GM21515 (cell line): ENCODE measurements around the gene PFKFB3.
"Not testable (repeated sequence)": the region's sequence is repeated elsewhere in the genome, so short reads cannot be mapped to it uniquely, and the experiment has no call there.

ENCODE experiments used
- ATAC-seq: cut with Tn5 transposase; IDR thresholded peaks from one replicate; pipeline ENCODE4 v1.9.1; 2021; ENCODE audit not compliant: unreplicated experiment

Gene PFKFB3

DNA sequence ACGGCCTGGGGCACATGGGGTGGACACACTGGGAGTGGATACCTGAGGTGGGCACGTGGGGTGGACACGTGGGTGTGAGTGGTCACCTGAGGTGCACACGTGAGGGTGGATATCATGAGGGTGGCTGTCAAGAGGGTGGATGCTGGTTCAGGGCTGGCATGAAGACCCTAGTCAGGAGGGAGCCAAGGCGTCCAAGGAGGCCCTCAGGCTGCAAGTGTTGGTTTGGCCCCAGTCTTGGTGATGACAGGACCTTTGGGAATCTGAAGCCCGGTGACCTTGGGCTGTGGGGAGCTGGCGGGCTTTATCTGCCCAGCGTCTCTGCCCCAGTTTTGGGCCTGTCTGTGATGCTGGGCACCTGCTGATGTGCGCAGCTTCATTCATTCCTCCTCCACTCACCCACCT lies 24.9 kb upstream of the PFKFB3 start:
- ATAC-seq, result no peak

DNA sequence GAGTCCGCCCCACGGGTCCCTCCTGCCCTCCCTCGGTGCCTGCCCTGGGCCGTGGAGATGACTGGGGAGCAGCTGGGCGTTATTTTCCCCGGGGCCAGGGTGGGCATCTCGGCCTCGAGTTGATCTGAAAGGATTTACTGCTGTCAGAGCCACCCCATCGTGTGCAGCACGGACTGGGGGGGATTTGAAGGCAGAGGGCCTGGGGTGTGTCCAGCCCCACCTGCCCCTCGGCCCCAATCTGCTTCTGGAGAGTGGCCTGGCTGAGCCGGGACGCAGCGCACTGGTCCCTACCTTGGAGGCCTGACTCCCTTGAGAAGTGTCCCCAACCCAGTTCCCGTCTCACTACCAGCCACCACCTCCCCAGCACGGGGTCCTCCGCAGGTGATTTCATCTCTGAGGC lies 24.2 kb upstream of the PFKFB3 start:
- ATAC-seq, result no peak

DNA sequence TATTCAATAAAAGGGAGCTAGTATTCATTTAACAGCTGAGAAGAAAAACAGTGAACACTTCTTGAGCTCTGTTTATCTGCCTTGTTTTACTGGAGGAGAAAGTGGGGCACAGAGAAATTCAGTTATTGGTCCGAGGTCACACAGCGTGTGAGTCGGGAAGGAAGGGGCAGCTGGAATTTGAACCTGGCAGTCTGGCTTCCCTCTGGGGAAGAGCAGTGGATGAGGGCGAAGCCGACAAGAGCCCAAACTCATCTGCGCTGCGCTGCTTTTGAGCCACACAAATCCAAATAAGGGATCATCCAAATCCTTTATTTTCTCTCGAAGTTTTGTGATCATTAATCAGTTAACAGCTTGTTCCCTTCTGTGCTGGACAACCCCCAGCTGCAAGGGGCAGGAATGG lies 23.7 kb upstream of the PFKFB3 start:
- ATAC-seq, result no peak

DNA sequence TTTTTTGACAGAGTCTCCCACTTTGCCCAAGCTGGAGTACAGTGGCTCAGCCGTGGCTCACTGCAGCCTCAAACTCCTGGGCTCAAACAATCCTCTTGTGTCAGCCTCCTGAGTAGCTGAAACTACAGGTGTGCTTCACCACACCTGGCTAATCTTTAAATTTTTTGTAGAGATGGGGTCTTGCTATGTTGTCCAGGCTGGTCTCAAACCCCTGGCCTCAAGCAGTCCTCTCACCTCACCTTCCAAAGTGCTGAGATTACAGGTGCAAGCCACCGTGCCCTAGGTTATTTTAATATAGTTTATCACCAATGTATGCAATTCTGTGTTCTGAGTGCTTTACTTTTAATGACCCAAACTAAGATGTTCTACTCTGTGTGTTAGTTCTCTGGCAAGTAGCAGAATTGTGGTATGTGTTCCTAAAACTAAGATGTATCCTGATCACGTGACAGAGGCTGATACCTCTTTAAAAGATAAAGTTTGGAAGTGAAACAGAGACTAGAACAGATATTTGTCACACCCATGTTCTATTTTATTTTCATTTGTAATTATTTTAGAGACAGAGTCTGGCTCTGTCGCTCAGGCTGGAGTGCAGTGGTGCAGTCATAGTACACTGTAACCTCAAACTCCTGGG lies 22.1 kb upstream of the PFKFB3 start:
- ATAC-seq, result no peak

DNA sequence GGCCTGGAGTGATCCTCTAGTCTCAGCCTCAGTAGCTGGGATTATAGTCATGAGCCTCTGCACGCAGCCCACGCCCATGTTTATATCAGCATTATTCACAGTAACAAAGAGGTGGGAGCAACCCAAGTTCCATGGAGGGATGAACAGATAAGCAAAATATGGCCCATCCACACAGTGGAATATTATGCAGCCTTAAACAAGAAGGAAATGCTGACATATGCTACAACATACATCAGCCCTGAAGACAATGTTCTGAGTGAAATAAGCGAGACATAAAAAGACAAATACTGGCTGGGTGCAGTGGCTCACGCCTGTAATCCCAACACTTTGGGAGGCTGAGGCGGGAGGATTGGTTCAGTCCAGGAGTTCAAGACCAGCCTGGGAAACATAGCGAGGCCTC lies 21.5 kb upstream of the PFKFB3 start:
- no peak for ATAC-seq

DNA sequence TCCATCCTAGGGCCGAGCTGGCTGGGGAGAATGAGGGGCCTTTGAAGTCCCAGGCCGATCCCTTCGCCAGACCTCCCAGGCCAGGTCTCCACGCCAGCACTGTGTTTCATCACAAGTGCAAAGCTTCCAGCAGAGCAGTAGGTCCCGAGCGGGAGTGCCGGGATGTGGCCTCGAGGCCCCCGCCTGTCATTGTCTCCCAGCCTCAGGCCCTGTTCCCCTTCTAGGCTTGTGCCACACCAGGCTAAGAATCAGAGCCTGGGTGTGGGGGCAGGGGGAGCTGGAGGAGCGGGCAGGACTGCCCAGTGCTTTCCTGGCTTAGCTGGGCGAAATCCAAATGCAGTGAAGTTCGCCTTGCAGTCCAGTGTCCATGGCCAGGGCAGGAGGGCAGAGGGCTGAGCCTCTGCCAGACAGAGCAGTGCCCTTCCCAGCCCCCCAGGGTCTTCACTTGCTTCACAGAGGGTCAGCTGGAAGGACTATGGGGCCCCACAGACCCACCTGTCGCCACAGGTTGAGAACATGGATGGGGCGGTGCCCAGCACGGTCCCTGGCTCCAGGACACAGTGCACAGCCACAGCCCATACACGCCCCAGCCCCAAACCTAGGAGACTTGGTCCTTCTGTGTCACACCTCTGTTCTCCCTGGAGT lies 20.2 kb upstream of the PFKFB3 start:
- no peak for ATAC-seq

DNA sequence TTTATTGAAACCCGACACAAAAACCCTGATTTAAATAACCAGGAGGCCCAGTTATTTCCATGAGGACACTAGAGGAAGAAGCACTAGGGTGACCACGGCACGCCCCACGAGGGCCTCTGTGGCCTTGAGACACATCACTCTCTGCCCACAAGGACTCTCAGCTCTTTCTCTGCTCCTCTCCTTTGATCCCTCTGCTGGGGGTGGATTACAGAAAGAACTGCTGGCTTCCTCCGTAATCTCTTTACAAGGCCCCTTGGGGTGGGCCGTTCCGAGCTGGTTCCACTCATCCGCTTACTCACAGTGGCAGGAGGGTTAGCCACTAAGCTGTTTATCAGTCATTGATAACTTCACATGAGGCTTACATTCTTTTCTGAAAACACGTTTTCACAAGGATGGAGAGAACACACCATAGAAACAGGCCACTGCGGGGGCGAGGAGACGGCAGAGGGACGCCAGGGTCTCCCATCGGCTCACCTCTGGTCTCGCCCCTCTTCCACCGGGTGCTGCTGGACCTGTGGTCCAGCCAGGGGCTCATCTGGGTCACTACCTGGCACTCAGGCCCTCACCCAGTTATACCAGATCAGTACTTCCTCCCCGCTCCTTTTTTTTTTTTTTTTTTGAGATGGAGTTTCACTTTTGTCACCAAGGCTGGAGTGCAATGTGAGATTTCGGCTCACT lies 17.6 kb upstream of the PFKFB3 start:
- no peak for ATAC-seq

DNA sequence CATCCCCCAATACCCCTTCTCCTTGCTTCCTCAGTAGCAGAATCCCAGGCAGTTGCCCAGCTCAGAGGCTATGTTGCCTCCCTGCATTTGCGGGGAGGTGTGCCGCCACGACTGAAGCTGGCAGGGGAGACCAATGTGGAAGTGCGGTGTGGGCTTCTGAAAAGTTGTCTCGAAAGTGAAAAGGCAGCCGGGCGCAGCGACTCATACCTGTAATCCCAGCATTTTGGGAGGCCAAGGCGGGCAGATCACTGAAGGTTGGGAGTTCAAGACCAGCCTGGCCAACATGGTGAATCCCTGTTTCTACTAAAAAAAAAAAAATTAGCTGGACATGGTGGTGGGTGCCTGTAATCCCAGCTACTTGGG lies 15.9 kb upstream of the PFKFB3 start:
- ATAC-seq, result no peak

DNA sequence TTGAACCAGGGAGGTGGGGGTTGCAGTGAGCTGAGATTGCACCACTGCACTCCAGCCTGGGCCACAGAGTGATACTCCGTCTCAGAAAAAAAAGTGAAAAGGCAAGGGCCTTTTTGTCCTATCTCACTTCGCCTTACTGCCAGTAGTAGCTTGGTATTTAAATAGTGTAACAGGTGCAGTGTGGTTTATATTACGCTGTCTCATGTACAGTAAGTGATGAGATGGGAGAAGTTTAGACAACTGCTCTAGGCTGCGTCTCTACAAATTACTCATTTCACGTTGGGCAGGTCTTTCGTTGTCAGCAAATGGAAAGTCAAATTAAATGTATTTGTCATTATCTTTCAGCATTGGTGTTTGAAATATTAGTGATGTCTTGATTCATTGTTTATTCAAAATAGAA lies 15.5 kb upstream of the PFKFB3 start:
- peak; percentile 72 for ATAC-seq

DNA sequence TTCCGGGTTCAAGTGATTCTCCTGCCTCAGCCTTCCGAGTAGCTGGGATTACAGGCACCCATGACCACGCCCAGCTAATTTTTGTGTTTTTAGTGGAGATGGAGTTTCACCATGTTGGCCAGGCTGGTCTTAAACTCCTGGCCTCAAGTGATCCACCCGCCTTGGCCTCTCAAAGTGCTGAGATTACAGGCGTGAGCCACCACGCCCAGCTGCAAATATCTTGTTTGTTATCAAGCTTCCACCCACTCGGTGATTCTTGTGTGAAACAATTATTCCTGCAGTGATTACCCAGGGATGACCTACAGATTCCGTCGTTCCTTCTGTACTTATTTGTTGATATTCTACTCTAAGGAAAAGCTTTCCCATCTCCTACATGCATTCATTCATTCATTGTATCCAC lies 12.7 kb upstream of the PFKFB3 start:
- ATAC-seq, result not testable (repeated sequence)

DNA sequence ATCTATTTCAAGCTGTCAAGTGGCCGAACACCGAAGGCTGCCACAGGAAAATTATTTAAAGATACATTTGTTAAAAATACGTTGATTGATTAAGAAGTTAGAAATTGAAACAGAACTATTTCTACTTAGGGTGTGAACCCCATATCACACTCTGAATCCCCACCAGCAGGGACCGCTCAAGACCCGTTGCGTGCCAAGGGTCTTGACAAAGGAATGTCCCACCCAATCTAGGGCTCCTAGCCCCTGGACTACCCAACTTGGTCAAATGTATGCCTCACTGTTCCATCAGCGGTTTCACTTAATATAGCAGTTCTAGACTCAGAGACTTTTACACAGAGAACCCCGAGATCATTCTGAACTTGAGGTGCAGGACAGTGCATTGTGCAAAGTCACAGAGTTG lies 11.6 kb upstream of the PFKFB3 start:
- ATAC-seq, result no peak

DNA sequence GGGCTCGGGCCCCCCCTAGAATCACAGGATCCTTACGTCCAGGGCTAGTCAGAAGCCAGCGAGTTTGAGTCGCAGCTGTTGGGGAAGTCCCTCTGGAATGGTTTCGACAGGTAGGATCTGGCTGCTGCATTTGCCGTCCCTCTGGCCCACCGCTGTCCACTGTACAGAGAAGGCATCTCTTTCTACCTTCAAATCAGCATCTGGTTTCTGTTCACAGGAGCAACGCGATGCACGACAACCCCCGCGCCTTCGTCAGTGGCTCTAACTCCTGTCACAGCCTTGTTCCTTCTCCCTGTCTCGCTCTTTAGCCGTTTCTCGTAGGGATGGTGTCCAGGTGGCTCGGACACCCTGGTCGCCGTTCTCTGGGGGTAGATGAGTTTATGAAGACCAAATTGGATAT lies 11.2 kb upstream of the PFKFB3 start:
- no peak for ATAC-seq

DNA sequence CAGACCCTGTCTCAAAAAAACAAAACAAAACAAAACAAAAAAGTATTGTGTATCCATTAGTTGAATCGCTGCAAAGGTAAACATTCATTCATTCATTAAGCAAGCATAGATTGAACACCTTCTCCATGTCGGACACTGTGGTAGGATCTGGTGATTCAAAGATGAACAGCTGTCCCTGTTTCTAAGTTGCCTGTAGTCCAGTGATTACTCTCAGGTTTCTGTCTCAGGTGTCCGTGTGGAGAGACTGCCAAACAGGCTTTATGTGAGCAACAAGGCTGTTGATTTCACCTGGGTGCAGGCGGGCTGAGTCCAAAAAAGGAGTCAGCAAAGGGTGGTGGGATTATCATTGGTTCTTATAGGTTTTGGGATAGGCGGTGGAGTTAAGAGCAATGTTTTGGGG lies 9.4 kb upstream of the PFKFB3 start:
- ATAC-seq, result not testable (repeated sequence)

DNA sequence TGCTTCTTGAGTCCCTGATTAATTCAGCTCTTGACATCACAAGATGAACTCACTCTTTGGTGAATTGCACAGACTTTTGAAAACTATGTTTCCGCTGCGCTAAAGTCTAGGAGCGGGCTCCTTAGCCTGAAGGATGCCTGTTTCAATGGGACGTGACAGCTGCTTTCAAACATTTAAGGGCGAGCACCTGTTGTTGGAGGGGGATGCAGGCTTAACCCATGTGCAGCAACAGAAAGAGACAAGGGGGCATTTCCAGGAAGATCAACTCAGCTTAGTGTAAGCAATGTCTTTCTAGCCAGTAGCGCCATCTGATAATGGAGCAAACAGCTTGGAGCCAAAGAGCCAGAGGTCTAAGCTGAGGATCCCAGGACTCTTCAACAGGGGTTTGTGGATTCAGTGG lies 8.4 kb upstream of the PFKFB3 start:
- ATAC-seq, result no peak

DNA sequence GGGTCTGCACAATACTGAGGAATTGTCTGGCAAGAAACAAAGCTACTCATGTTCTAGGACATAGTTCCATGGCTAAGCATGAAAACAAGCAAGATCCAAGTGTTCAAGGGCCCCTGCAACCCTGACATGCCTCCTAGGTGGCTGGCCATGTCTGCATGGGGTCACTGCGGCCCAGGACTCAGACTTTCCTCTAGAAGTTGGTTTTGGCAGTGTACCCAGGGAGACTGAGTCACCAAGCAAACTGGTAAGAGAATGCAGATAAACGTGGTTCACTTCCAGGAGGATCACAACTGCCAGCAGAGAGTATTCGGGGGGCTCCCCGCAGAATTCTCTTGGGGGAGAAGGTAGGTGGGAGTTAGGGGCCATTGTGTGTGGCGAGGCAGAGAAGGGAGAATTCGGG lies 7.4 kb upstream of the PFKFB3 start:
- no peak for ATAC-seq

DNA sequence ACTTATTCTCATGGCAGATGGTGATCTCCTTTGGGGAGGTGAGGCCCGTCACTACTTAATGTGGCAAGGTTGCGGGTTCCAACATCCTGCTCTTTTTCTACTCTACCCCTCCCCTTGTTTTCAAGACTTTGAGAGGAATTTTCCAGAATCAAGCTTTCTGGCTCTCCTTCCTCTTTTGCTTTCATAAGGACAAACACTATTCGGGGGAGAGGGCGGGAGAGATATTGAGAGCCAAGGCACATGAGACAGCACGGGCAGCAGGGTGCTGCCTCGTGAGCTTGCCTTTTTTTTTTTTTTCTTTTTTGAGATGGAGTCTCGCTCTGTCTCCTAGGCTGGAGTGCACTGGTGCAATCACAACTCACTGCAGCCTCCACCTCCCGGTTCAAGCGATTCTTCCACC lies 6.9 kb upstream of the PFKFB3 start:
- ATAC-seq, result no peak

DNA sequence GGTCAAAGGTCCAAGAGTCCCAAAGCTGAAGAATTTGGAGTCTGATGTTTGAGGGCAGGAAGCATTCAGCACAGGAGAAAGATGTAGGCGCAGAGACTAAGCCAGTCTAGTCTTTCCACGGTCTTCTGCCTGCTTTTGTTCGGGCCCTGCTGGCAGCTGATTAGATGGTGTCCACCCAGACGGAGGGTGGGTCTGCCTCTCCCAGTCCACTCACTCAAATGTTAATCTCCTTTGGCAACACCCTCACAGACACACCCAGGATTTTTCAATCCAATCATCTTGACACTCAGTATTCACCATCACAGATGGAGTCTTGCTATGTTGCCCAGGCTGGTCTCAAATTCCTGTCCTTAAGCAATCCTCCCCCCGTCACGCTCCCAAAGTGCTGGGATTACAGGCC lies 6.2 kb upstream of the PFKFB3 start:
- ATAC-seq, result not testable (repeated sequence)

DNA sequence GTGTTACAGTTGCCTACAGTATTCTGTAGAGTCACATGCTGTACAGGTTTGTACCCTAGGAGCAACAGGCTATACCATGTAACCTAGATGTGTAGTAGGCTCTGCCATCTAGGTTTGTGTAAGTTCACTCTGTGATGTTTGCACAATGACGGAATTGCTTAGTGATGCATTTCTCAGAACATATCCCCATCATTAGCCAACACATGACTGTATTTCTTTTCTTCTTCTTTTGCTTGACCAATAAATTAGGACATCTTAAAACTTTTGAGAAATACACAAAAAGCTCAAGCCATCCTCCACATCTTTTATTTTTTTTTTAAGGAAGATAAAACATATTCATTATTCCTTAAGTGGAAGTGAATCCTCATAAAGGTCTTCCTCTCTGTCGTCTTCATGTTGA lies 5.4 kb upstream of the PFKFB3 start:
- no peak for ATAC-seq

DNA sequence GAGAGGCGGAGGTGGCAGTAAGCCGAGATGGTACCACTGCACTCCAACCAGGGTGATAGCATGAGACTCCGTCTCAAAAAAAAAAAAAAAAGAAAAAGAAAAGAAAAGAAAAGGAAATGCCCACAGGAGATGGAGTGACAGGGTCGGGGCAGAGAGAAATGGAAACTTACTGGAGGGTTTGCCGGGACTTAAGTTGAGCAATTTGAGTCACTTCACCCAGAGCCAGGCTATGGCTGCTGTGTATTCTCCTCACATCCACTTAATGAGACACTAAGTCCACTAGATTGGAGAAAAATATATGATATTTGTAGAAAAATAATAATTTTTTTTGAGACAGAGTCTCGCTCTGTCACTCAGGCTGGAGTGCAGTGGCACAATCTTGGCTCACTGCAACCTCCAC lies 4.6 kb upstream of the PFKFB3 start:
- no peak for ATAC-seq

DNA sequence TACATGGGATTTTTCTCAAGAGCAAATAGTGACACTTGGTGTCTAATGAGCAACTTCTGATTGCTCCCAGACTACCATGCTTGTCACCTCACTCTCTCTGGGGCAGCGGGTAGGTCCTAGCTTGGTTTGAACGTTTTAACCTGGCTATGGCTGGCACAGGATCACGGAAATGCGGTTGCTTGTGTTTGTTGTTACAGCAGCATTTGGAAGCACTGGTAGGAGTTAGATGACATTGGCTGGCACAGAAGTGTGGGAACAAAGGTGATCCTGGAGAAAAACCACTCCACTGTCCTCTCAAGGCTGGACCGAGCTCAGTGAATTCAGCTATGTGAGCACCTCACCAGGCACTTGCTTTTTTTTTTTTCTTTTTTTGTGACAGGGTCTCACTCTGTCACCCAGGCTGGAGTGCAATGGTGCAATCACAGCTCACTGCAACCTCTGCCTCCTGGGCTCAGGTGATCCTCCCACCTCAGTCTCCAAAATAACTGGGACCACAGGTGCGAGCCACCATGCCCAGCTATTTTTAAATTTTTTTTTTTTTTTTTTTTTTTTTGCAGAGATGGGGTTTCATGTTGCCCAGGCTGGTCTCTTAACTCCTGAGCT lies 3.5 kb upstream of the PFKFB3 start:
- ATAC-seq, result no peak

DNA sequence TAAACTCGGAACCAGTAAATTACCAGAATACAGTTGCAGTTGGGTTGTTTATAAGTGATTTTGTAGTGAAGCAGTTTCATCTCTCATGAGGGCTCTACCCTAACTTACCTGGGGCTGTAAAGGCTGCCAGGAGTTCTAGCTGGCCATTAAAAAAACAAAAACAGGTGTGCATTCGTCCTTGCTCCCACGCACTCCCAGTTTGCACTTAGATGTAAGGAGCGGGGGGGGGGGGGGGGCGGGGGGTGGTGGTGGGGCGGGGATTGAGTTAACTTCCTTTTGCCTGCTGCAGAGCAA lies 2.3 kb upstream of the PFKFB3 start:
- ATAC-seq, result no peak

DNA sequence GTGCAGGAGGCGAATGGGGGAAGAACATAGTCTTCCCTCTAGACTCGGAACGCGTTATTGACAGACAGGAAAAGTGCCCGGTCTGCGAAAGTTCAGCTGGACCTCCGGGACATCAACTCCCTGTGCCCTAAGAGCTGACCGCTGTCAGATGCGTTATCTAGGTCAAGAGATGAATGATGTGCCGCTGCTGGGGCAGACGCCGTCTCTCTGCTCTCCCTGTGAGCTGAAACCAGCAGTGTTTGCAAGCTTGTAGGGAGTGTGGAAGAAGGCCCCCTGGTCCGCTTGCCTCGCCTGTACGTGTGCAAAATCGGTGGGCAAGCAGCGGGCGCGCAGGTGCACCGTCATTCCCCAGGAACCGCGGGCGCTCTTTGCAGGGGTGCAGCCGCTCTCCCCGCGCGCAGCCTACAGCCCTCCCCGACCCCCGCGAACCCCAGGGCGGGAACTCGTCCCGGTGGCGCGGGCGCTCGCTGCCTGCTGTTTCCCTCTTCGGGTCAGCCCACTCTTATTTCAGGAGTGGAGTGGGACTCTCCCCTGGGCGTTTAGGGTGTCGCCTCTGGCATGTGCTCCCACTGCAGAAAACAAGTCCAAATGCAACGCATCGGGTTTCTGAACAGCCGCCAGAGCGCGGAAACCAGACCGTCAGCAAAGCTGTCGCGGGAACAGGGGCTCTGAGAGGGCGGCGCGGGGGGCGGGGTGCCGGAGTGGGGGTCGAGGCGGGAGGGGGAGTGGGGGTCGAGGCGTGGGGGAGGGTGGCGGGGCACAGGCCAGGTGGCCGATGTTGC lies 1.8 kb upstream of the PFKFB3 start:
- no peak for ATAC-seq
